GM18519 (cell line): ENCODE measurements around the gene ANKRA2.

ENCODE experiments used
- ATAC-seq: cut with Tn5 transposase; IDR thresholded peaks from one replicate; pipeline ENCODE4 v1.9.1; 2021; ENCODE audit warnings: mild to moderate bottlenecking, moderate library complexity; ENCODE audit not compliant: unreplicated experiment, low FRiP score

Gene ANKRA2

DNA sequence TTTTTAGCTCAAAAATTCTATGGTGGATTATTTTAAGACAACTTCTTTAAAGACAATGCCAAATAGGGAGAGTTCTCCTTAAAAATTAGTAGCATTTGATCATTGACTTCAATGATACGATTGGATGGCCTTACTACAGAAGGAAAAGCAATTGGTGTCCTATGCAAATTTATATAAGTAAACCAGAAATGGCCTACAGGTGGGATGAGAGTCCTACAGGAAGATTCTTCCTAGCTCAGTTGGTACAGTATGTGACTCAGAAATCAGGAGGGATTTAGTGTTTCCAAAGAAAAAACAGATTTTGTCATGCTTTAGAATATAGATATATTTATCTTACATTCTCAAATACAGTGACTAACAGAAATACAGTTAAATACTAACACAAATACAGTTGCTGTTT, 6.5 kb downstream of the ANKRA2 start:
- ATAC-seq: no peak

GRCh38 chr5:73552642-73553041, 12.8 kb downstream of the ANKRA2 start:
- ATAC-seq: no peak

DNA sequence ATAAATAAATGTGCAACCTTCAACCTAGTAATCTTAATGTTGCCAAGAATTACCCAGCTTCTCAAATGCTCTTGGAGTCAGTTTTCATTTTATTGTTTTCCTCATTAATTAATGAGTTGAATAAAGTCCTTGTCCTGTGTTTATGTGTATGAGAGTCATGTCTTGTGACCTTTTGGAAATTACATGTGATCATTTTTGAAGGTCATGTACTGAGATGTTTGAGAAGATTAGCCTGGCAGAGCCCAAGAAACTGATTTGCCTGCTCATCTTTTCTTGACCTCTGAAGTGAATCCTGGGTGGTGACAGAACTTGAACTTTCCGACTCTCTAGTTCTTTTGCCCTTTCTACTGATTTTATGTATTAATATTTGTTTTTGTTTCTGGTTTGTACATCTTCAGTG, 15.4 kb downstream of the ANKRA2 start:
- no peak for ATAC-seq

- no peak for ATAC-seq
Measured at GRCh38 chr5:73545403-73545779, 20.0 kb downstream of the ANKRA2 start.

- ATAC-seq: no peak
Measured at GRCh38 chr5:73544429-73545402, 20.7 kb downstream of the ANKRA2 start.

GRCh38 chr5:73542020-73542419, 23.4 kb downstream of the ANKRA2 start:
- ATAC-seq: no peak

DNA sequence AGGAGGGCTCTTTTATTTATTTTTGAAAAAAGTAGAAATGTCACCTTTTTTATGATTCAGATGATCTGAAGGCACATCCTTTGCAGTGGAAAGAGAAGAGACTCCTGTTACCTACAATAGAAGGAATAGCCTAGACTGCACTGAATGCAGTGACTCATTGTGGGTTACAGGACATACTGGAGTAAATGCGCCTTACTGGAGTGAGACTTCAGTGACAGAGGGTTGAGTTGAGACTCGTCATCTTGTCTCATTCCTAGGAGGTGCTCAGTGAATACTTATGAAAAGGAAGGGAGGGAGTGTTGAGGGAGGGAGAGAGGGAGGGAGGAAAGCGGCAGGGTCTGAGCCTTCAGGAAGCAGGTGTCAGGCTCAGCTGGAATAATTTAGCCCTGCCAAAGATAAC, 25.2 kb downstream of the ANKRA2 start:
- ATAC-seq: no peak

DNA sequence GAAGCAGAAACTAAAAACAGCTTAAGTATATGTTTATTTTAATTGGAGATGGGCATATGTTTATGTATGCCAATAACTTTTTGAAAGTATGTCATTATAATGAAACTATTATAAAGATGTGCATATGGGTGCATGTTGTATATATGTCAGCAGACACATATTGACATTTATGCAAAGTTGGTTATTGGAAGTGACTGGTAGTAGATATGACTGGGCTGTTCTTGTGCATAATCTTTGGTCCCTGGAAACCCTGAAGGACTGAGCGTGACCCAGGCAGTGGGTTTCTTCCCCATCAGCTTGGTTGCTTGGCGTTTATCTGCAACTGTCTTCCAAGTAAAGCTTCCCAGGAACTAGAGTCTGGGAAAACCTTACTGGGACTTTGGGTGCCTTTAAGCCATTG, 25.7 kb downstream of the ANKRA2 start:
- no peak for ATAC-seq

DNA sequence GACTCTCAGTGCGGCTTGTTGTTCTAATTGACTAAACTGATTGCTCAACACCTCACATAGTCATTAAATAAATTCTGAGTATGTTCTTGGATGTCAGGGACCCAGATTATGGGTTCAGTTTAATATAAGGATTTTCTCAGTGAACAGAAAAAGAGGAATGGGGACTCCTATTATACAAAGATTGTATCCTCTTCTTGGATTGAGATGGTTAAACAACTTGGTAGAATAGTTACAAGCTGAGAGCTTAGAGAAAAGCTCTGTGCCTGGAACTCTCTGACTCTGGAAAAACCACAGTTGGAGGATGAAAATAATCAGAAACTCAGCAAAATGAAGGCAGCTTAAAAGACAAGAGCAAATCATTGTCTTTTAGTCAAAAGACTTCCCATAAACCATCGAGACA, 30.5 kb downstream of the ANKRA2 start:
- ATAC-seq: no peak

- ATAC-seq: no peak
Measured at GRCh38 chr5:73534011-73534644, 31.3 kb downstream of the ANKRA2 start.

- no peak for ATAC-seq
Measured at GRCh38 chr5:73532195-73532594, 33.2 kb downstream of the ANKRA2 start.

- no peak for ATAC-seq
Measured at GRCh38 chr5:73531356-73531755, 34.1 kb downstream of the ANKRA2 start.

DNA sequence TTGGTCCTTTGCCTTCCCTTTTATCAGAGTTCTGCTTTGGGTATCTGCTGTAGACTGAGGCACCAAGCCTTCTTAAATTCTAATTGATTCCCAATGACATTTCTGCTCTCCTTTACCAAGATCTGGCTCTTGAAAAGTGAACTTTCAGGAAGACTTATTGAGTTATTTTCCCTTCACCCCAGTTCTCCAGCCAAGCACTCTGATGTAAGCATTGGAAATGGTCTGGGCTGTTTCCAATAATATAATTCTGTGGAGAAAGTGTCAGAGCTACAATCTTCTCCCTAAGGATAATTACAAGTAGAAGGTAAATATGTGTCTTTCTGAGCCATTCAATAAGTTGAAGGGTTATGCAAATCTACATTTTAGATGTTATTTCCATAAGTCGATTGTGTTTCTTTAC, 36.4 kb downstream of the ANKRA2 start:
- ATAC-seq: no peak

GRCh38 chr5:73528248-73528647, 37.2 kb downstream of the ANKRA2 start:
- ATAC-seq: no peak

GRCh38 chr5:73525606-73526203, 39.7 kb downstream of the ANKRA2 start:
- no peak for ATAC-seq

DNA sequence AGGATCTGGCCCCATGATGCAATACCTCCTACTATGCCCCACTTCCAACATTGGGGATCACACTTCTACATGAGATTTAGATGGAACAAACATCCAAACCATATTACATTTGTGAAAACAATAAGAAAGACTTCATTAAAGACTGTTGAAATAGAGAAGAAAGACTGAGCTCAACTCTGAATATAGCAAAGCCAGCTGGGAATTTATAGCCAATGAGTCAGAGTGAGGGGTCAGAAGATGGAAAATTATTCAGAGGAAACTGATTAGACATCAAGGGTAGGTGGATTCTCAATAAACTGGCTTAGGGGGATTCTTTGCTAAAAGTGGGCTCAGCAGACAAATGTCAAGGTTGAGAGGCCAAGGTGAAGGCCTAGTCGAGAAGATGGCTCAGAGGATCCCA, 41.6 kb downstream of the ANKRA2 start:
- ATAC-seq: no peak

GRCh38 chr5:73522989-73523388, 42.5 kb downstream of the ANKRA2 start:
- ATAC-seq: no peak

- ATAC-seq: peak; percentile 81
Measured at GRCh38 chr5:73519531-73520283, 45.7 kb downstream of the ANKRA2 start.

- ATAC-seq: no peak
Measured at GRCh38 chr5:73515232-73515631, 50.2 kb downstream of the ANKRA2 start.

DNA sequence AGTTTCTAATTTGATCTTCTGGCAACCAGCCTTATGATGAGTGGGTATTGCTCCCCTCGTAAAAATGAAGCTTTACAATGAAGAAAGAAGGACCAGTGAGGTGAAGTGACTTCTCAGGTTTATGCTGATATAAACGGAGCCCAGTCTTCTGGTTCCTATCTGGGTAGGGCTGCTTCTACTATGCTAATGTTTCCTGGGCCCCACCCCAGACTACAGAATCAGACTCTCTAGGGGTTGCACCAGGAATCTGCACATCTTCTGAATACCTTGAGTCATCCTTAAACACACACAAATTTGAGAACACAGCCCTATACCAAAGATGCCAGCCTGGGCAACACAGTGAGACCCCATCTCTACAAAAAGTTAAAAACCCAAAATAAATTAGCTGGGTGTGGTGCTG, 51.0 kb downstream of the ANKRA2 start:
- no peak for ATAC-seq

- ATAC-seq: no peak
Measured at GRCh38 chr5:73513996-73514395, 51.4 kb downstream of the ANKRA2 start.
